GM12865 (cell line): Measurements from ENCODE around the gene DUS3L.

ENCODE experiments used
- DNase-seq: peaks from one replicate; pipeline ENCODE4 v3.0.0; 2010; ENCODE audit warnings: low read depth
- H3K4me3 ChIP-seq: 2 replicates; pipeline ENCODE4 v1.5.1; 2011; ENCODE audit warnings: mild to moderate bottlenecking, low read depth, low read length, control low read depth
- TF ChIP-seq, protein P1 (sequence below): IDR thresholded peaks from 2 replicates; pipeline ENCODE4 v1.5.1; 2011; ENCODE audit warnings: low read length, control low read depth, low read depth, inconsistent platforms; ENCODE audit not compliant: insufficient read depth; ENCODE audit errors: missing control alignments

DUS3L gene

DNA sequence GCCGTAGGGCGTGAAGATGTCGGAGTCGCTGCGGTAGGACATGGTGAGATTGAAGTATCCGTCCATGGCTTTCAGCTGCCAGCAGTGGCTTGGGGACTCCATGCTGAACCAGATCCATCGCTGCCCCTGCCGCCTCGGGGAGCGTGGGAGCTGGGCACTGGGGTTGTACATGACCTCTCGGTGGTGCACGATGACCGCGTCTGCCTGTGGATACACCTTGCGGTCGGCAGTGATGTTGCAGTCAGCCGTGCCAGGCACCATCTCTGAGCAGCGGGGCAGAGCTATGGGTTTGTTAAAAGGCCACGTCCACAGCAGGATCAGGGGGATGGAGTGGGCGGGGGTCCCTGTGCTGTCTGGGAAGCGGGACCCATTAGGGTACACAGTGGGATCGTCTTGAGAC, 41.1 kb upstream of the DUS3L start:
- TF ChIP-seq, protein P1, sequence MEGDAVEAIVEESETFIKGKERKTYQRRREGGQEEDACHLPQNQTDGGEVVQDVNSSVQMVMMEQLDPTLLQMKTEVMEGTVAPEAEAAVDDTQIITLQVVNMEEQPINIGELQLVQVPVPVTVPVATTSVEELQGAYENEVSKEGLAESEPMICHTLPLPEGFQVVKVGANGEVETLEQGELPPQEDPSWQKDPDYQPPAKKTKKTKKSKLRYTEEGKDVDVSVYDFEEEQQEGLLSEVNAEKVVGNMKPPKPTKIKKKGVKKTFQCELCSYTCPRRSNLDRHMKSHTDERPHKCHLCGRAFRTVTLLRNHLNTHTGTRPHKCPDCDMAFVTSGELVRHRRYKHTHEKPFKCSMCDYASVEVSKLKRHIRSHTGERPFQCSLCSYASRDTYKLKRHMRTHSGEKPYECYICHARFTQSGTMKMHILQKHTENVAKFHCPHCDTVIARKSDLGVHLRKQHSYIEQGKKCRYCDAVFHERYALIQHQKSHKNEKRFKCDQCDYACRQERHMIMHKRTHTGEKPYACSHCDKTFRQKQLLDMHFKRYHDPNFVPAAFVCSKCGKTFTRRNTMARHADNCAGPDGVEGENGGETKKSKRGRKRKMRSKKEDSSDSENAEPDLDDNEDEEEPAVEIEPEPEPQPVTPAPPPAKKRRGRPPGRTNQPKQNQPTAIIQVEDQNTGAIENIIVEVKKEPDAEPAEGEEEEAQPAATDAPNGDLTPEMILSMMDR = no peak
- no peak overlapping the region for H3K4me3 ChIP-seq
- DNase-seq = no peak

DNA sequence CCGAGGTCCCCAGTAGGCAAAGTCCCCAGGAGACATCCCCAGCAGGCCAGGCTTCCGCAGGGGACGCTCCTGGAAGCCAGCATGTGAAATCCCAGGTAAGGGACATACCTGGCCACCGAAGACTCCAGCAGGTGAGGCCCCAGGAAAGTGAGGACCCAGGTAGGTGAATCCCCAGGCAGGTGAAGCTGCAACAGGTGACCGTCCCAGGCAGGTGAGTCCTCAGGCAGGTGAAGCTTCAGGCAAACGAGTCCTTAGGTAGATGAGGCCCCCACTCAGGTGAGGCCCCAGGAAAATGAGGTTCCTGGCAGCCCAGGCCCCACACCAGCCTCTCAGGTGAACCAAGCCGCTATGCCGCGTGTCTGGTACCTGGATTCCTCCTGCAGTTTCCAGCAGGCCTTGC, 40.2 kb upstream of the DUS3L start:
- TF ChIP-seq, protein P1 = no peak

GRCh38 chr19:5829567-5830310, 38.8 kb upstream of the DUS3L start:
- TF ChIP-seq, protein P1 = no peak
- H3K4me3 ChIP-seq = peak overlapping the region; percentile 56; the same call in 1 of the 2 replicates

More for the DNA sequence above, 40.2 kb upstream of the DUS3L start:
- DNase-seq = no peak
- no peak overlapping the region for H3K4me3 ChIP-seq

DNA sequence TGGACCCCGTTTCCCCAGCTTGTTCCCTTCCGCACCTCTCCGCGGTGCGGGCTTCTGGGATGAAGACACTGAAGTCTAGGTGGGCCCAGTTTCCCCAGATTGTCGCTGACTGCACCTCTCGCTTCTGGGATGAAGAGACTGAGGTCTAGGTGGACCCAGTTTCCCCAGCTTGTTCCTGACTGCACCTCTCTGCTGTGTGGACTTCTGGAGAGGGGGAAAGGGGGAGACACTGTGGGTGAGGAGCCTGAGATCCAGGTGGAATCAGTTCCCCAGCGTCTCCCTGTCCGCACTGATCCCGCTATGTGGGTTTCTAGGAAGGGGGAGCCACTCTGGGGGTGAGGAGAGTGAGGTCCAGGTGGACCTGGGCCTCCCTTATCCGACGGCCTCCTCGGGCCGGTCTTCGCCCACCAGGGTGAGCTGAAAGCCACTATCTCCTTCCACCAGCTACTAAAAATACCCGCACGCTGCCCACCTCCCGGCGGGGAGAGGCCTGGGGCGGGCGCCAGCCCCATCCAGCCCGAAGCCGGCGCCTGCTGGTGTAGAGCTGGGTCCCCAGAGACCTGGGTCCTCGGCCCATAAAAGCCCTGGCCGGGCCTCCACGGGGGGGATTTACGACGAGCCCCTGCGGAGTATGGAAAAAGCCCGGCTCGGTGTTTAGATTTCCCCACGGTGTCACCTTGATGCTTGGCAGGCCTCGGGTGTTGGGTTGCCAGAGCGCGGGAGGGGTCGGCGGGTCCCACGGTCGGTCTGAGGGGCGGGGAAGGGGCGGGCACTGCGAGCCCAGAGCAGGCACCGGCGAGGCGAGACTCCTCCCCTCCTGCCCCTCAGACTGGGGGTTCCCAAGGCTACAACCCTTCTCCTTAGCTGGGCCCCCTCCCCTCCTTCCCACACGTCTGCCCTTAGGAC, 38.0 kb upstream of the DUS3L start:
- peak; percentile 43 for DNase-seq

More at GRCh38 chr19:5829567-5830310, 38.8 kb upstream of the DUS3L start:
- no peak for DNase-seq

GRCh38 chr19:5827891-5828660, 37.1 kb upstream of the DUS3L start:
- peak overlapping the region; percentile 56 for H3K4me3 ChIP-seq
- TF ChIP-seq, protein P1 = no peak
- DNase-seq = peak; percentile 93

More for the DNA sequence above, 38.0 kb upstream of the DUS3L start:
- TF ChIP-seq, protein P1 = no peak
- H3K4me3 ChIP-seq = peak overlapping the region; percentile 56

DNA sequence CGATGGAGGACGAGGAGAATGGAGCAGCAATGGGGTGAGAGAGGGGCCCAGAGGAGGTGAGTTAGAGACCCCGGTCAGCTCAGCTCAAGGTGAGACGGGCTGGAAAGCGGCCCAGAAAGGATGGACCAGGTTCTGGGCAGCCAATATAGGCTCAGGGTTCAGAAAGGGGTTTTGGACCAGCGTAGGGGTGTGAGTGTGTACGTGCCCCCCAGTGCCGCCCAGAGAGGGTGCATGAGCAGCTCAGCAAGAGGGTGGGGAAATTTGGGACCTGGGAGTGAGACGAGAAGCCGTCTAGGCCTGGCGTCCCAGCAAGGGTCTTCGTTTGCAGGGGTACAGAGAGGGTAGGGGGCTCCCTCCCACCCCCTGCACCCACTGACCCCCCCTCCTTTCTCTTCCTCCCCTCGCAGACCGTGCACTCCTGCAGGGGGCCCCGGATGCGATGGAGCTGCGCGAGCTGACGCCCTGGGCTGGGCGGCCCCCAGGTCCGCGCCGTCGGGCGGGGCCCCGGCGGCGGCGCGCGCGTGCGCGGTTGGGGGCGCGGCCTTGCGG, 36.5 kb upstream of the DUS3L start:
- TF ChIP-seq, protein P1 = no peak
- H3K4me3 ChIP-seq = peak overlapping the region; percentile 45
- no peak for DNase-seq
